Jurkat, Clone E6-1 (cell line): ENCODE data around the gene SCLY. TPM values are rescaled to one million over a fixed set of nuclear protein-coding genes. Genes with fewer than 3 reads are reported as not detected.
"Not testable (repeated sequence)": the region's sequence is repeated elsewhere in the genome, so short reads cannot be mapped to it uniquely, and the experiment has no call there.

Source experiments
- DNase-seq: peaks from one replicate; pipeline ENCODE4 v3.0.0-alpha.2; 2011; ENCODE audit warnings: low read depth, low spot score
- H3K4me3 ChIP-seq: 2 replicates; pipeline ENCODE4 v1.5.1; 2011; ENCODE audit warnings: mild to moderate bottlenecking, low read length, control low read depth, moderate library complexity
- polyA plus RNA-seq: library from polyadenylated mRNA; unstranded; fragments of >200 nt; gene quantifications from one replicate; pipeline ENCODE4 v1.2.1, GENCODE V29; 2012; ENCODE audit warnings: missing spikeins; ENCODE audit not compliant: insufficient read length, insufficient read depth

Gene SCLY, protein sequence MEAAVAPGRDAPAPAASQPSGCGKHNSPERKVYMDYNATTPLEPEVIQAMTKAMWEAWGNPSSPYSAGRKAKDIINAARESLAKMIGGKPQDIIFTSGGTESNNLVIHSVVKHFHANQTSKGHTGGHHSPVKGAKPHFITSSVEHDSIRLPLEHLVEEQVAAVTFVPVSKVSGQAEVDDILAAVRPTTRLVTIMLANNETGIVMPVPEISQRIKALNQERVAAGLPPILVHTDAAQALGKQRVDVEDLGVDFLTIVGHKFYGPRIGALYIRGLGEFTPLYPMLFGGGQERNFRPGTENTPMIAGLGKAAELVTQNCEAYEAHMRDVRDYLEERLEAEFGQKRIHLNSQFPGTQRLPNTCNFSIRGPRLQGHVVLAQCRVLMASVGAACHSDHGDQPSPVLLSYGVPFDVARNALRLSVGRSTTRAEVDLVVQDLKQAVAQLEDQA
- 34.0 TPM for polyA plus RNA-seq

DNA sequence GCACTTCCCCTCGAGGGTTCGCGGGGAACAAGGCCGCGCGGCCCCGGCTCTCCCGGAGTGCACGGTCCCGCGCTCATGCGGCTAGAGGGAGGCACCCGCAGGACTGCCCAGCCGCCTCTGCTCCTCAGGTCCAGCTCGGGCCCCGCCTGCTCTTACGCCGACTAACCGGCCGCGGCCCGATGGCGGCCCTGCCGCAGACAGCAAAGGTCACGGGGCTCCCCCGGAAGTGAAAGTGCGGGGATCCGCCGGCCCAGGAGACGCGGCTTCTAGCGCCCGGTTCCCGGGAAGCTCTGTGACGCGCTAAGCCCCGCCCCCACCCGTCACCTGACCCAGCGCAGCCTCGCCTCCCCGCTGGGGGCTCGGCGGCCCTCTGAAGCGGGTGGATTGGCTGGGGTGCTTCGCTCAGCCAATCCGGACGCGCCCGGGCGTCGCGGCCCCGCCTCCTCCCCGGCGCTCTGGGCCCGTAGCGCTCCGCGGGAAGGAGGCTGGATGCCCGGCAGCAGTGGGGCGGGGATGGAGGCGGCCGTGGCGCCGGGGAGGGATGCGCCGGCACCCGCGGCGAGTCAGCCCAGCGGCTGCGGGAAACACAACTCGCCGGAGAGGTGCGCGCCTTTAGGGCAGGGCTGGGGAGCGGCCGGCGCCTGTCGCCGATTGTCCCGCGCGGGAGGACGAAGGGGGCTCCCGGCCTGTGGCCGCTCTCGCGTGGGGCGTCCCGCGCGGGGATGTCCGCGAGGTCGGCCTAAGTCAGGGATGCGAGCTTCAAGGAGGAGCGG is at the start of gene SCLY:
SCLY (plus strand) TSS at position 460 of the 773 bp plus-strand sequence; CDS start at position 514, 54 bp downstream.
- DNase-seq, result peak; percentile 95
- peak within 1 kb of the TSS; percentile 90 for H3K4me3 ChIP-seq

DNA sequence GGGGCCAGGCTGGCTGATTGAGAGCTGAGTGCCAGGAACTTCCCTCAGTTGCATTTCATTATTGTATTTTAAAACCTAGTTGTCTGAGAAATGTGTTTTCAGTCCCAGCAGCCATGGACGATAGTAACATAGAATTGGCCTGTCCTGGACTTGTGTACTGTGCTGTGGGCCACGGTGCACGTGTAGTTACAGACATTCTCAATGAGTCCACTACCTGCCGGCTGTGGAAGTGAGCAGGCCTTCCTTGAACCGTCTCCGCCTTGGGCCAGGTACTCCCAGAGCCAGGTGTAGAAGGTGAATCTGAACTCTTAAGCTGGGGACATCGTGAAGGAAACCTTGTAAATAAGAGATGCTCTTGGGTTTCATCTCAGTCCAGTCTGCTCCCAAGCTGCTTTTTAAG is 47.0 kb upstream of the SCLY start:
- DNase-seq, result no peak
- no peak overlapping the region for H3K4me3 ChIP-seq

DNA sequence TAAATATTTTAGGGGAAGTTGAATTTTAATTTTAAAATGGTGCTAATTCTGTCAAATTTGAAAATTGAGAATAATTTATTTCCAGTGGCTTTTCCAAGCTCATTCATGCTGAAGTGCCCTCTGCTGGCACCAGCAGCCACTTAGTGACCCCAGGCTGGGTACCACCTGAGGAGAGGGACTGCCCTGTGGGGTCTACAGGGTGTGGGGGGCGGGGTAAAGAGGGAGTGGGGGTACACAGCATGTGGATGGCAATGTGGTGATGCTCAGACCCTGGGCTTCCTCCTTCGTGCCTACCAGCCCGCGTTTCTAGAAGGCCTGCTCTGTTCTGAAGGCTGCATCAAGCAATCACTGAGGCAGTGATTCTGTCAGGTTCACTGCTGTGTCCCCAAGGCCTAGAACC is 45.1 kb upstream of the SCLY start:
- H3K4me3 ChIP-seq, result no peak overlapping the region
- DNase-seq, result no peak

DNA sequence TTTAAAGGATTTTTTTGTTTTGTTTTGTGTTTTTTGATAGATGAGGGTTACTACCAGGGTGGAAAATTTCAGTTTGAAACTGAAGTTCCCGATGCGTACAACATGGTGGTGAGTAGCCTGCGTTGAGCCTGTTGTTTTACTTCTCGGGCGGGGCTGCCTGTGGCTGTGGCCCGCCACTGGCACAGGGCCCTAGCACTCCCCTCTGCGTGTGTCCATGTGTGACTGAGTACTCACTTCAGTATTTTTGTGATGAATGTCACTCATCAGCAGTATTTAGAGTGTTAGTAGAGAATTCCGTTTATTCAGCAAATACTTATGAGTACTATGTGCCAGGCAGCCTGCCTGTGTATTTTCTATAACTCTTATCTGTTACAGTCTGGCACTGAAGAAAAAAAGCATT is 44.3 kb upstream of the SCLY start:
- H3K4me3 ChIP-seq, result no peak overlapping the region
- DNase-seq, result no peak

DNA sequence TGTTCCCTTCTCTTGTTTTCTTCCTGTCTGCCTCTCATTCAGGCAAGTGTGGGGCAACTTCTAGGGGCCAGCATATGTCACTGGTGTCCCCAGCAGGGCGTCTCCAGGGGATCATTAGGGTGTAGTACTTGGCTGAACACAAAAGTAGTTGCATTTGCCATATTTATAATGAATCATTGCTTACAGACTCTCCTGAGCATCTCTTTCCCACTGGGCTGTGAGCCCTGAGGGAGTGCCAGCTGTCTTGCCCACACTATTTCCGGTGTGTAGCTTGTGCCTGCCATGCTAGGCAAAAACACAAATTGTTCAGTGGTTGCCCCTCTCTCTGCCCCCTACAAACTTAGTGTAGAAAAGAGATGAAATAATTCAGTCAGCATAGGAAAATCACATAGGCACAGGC is 40.8 kb upstream of the SCLY start:
- H3K4me3 ChIP-seq, result no peak overlapping the region
- peak; percentile 66 for DNase-seq

DNA sequence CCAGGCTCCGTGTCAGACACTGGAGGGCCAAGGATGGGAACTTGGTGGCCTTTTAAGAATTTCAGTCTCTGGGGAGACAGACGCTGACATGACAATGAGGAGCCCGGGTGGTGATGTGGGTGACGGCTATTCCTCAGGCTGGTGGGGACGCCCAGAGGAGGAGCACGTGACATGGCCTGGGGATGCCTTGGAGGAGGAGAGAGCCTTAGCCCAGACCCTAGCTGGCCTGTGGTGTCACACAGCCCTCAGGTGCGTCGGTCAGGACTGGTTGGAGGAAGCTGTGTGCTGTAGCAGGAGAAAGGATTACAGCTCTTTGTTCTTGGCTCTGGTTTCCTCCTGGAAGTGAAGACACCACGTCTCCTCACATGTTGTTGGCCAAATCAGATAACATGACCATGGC is 40.0 kb upstream of the SCLY start:
- no peak overlapping the region for H3K4me3 ChIP-seq
- DNase-seq, result no peak

DNA sequence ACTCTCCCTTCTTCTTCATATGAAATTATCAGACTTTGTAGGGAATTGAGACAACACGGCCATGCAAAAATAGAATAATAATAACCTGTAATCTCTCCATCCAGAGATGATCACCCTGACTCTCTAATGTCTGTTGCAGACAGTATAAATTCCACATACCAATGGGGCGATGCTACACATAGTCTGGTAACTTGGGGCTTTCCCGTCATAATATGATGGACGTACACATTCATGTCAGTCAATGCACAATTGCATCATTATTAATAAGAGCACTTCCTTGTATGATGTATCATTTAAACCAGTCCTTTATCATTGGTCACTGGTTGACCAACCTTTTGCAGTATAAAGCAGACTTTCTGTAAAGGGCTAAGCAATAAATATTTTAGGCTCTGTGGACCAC is 39.5 kb upstream of the SCLY start:
- H3K4me3 ChIP-seq, result no peak overlapping the region
- DNase-seq, result no peak

DNA sequence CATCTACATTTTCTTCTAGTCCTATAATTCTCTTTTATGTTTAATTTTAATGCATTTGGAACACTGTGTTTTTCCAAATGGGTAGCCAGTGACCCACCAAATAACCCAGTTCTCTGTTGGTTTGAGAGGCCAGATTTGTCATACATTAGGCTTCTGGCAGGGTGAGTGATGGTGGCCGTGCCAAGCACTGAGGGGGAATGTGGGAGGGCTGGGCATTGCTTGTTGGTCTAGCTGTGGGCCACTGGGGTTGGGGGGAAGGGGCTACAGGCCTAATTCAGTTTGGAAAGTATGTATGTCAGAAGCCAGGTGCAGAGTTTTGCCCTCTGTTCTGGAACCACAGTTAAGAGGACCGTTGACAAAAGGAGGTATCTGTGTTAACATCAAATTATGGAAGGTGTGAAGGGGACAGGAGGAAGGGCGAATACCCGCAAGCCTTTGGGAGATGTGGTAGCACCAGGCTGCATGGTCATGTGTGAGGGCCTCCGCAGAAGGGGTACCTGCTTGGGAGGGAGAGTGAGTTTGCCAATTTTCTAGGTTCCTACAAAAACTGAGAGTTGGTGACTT is 38.1 kb upstream of the SCLY start:
- DNase-seq, result peak; percentile 80
- H3K4me3 ChIP-seq, result no peak overlapping the region

DNA sequence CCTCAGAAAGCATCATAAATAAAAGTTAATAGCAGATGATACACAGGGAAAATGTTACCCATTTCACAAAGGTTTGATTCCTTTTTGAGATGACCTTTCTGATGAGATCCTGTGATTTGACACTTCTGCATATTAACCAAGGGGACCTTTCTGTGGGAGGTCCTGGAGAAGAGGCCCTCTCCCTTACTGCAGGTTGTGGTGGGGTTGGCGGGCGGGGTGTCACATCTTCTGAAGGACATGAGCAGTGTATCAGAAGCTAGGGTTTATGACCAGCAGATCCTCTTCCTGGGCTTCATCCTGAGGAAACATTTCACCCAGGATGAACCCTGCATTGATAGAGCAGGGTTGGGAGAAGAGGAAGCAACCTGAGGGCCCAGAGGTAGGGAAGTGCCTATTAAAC is 37.2 kb upstream of the SCLY start:
- no peak for DNase-seq
- no peak overlapping the region for H3K4me3 ChIP-seq

DNA sequence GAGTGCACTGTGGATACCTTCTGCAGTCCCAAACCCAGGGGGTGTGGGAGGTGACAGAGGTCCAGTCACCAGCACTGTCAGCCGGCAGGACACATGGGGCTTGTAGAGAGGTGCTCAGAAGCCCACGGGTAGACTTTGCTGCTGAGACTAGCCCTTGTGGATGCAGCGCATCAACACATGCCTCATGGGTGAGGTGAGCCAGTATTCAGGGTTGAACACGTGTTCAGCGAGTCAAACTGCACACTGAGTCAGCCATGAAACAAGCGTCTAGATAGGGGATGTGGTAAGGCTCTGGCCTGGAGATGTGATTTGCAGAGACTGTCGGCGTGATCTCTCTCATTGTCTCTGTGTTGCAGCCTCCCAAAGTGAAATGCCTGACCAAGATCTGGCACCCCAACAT is 35.8 kb upstream of the SCLY start:
- H3K4me3 ChIP-seq, result no peak overlapping the region
- peak; percentile 87 for DNase-seq

DNA sequence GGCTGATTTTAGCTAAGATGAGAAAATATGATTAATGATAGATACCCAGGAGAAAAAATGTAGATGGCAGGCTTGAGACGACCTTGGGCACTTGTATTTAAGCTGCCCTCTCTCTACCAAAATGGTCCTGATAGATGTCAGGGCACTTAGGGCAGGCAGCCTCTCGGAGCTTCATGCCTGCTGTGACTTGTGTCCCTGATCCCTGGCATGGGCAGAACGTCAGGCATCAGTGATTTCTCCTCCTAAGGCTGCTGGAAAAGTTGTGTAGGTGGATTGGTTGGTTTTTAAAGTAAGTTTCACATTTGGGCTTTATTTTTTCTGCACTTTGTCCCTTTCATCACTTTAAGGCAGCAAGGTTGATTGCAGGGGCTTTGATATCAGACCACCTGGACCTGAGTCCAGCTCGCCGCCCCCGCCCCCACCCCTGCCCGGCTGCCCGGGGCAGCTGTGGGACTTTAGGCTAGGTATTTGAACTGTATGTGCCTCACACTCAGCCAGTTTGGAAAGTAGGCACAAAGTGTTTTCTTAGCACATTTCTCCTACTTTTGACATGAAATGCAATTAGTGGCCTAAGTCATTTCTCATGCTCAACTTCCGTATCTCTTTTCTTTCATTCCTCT is 35.0 kb upstream of the SCLY start:
- DNase-seq, result no peak
- H3K4me3 ChIP-seq, result no peak overlapping the region

DNA sequence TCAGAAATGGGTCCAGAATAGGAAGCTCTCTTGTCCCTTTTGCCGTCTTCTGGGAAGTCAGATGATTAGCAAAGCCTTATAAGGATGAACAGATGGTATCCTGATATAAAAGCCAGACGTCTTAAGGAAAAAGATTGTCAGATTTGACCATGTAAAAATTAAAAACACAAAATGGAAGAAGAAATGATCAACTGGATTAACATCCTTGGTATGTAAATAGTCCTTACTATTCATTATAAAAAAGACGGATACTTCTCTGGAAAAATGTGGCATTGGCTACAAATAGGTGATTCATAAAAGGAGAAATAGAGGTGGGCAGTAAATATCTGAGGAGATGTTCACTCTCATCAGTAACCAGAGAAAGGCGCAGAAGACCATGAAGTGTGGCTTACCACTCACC is 33.7 kb upstream of the SCLY start:
- no peak overlapping the region for H3K4me3 ChIP-seq
- no peak for DNase-seq

DNA sequence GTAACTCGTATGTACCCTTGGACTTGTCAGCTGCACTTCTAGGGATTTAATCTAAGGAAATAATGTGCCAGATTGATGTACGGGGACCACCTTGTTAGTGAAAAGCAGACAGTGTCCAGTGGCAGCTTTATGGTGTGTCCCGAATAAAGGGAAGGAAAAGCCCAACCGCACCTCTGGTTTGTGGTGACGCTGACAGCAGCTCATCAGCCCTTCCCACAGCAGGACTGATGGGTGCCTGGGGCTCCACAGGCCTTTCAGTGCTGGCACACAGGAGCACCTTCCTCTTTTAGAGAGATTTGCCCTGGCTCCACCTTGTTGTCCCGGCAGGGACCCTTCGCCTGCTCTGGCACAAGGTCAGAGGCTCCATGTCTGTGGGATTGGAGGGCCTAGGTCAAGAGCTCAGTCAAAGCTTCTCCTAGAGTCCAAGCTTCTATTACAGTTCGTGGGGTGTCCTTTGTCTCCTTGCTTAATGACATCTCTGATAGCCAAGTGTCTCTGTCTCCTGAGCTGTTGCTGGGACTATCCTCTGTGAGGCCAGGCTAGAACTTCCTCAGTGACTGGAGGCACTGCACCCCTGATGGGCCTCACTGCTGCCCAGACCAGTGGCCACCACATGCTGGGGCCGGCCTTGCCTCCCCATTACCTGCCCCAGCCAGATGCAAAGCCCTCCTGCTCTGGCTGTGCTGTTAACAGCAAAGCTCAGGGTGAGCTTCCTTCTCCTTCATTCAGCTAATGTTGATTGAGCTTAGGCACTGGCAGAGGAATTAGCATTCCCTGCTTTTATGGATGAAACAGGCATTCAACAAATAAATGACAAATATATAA is 33.0 kb upstream of the SCLY start:
- no peak overlapping the region for H3K4me3 ChIP-seq
- no peak for DNase-seq

DNA sequence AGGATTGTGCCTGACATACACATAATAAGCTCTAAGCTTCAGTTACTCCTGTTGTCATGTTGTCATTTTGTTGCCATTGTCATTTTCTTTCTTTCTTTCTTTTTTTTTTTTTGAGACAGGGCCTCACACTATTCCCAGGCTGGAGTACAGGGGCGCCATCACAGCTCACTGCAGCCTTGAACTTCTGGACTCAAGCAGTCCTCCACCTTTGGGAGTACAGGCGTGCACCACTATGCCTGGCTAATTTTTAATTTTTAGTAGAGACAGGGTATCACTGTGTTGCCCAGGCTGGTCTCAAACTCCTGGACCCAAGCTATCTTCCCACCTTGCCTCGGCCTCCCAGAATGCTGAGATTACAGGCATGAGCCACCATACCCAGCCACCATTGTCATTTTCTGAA is 30.9 kb upstream of the SCLY start:
- no peak for DNase-seq

DNA sequence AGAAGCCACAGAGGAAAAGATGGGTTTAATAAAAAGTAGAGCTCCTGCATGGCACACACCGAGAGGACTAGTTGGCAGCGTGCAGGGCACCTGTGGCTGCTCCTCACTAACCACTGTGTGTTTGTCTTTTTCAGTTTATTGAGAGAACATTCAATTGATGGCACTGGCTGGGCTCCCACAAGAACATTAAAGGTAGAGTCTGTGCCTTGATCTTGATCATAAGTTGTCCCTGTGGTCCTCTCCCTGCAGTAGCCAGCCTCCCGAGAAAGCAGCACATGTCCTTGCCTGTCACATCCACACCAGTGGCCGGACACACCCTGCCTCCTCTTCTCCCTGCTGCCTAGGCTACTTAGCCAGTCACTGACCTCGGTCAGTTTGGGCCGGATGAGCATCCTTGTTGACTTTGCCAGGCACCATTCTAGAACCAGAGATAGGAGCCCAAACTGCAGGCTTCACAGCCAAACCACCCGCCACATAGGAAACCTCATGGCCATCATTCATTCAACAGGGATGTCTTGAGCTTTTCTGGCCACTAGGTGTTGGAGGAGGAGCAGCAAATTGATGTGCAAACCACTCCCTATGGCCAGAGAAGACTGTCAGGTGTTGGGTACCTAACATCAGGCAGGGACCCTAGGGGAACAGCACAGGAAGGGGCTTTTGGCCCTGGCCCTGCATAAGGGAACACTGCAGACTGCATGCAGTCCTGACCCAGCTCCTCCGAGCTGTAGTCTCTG is 30.2 kb upstream of the SCLY start:
- no peak overlapping the region for H3K4me3 ChIP-seq
- no peak for DNase-seq

More for the DNA sequence above, 30.9 kb upstream of the SCLY start:
- no peak overlapping the region for H3K4me3 ChIP-seq

DNA sequence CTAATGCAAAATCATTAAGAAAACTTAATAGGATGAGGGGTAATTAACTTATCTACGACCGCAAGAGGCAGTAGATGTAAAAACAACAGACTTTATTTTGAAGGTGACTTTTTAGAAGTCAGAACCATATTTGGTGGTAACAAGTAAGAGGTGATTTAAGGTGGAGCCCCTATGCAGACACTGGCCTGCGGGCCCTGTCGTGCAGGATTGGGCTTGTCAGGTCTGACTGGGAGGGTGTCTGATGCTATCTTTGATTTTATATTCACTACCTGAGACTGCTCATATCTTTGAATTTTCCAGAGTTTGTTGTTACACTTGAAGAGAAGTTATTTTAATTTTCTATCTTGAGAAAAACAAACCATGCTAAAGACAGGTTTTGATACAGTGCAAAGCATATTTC is 29.1 kb upstream of the SCLY start:
- no peak for DNase-seq

DNA sequence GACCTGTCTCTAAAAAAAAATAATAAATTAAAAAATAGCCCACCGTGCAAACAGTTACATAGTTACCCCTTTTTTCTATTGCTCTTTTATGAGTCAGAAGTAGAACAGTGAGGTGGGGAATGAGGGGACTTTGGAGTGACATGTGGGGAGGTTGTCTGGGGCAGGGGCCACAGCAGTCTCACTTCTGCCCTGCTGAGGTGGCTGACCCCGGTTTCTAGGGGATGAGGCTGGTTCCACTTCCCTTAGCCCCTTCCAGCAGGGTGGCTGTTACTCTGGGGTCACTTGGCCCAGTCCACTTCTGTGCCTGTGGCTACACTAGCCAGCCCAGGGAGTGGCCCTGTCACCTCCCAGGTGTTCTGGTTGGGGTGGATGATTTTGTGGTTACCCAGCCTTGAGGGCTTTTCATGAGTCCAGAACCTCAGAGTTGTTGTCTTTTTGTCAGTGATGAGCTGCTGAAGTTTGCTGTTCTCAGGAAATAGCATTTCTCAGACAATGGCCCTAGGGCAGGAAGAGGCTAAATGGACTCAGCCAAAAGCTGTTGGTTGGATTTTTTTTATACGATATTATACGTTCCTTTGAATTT is 28.0 kb upstream of the SCLY start:
- H3K4me3 ChIP-seq, result no peak overlapping the region

More for the DNA sequence above, 29.1 kb upstream of the SCLY start:
- H3K4me3 ChIP-seq, result no peak overlapping the region

DNA sequence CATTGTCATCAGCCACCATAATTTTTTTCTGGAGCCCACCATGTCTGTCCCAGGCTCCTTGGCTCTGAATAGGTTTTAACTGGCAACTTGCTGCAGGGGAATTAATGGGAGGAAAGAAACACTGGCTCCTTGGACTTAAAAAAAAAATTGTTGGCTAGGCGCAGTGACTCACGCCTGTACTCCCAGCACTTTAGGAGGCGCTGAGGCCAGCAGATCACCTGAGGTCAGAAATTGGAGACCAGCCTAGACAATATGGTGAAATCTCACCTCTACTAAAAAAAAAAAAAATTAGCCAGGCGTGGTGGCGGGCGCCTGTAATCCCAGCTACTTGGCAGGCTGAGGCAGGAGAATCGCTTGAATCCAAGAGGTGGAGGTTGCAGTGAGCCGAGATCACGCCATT is 26.8 kb upstream of the SCLY start:
- not testable (repeated sequence) for DNase-seq, H3K4me3 ChIP-seq

More for the DNA sequence above, 28.0 kb upstream of the SCLY start:
- no peak for DNase-seq
